Measurements from ENCODE around the gene STXBP6.

- TF ChIP-seq CTCF (IDR thresholded peaks at IDR 0.05): no peak
- TF ChIP-seq POLR2A (IDR thresholded peaks at IDR 0.05): no peak
Measured at GRCh38 chr14:25055992-25056687, 6.2 kb upstream of the STXBP6 start.
